ENCODE data around the gene ARL6IP4.
A peak's percentile ranks its signal among the peaks of the same experiment; 100 is the strongest.

ARL6IP4 gene

DNA sequence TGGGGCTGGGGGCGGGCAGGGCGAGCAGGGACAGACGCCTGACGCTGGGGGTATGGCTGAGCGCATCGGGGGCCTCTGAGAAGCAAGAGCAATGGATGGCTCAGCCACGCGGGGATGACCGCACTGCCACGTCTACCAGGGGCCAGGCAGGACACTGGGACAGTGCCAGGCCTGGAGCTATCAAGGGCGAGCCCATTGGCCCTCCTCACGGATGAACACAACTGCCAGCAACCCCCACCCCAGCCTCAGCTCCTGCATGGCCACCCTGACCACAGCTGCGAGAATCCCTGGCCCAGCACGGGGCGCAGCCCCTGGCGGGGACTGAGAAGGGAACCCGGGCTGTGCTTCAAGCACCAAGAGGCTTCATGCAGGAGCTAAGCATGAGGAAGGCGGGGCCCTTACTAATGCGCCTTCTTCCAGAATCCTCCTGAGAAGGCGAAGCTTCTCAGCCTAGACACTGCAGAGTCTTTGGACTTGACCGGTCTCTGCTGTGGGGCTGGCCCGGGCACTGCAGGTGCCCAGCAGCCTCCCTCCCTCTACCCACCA lies 9.5 kb downstream of the ARL6IP4 start:
- DNase-seq: no peak

DNA sequence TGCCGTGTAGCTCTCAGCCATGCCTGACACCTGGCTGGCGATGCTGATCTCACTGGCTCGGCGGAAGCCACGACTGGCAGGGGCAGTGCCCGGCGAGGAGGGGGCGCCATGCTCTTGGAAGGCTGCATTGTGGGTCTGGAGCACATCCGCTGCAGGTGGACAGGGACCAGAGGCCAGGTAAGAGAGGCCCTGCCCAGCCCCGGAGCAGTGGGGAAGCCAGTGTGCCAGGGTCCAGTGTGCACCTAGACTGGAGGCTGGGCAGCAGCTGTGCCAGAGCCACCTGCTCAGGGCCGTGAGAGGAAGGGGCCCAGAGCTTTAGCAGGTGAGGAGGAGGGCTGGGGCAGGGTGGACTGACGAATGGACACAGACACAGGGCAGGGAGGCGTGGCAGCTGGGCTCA lies 10.1 kb downstream of the ARL6IP4 start:
- no peak for DNase-seq

DNA sequence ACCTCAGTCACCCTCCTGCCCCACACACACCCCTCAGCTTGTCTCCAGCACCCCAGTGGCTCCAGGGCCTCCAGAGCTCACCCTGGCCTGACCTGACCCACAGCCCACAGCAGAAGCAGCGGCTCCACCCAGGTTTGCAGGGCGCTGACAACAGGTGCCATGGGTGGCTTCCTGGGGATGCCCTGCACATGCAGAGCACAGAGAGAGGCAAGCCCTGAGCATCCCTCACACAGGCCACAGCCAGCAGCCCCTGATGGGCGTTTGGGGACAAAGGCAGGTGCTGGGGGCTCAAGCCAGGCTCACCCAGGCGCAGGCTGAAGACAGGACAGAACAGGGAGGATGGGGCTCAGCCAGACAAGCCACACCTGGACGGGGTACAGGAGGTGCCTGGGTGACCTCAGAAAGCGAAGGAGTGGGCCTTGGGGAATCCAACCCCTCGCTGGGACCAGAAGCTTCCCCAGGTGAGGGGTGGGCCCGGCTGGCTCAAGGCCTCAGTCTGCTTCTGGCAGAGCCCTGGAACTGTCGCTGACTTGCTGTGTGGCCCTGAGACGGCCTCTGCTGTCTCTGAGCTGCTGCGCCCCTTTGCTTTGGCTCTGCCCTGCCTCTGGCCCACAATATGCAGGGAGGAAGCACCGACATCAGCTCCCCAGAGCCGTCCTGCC lies 10.6 kb downstream of the ARL6IP4 start:
- no peak for DNase-seq

DNA sequence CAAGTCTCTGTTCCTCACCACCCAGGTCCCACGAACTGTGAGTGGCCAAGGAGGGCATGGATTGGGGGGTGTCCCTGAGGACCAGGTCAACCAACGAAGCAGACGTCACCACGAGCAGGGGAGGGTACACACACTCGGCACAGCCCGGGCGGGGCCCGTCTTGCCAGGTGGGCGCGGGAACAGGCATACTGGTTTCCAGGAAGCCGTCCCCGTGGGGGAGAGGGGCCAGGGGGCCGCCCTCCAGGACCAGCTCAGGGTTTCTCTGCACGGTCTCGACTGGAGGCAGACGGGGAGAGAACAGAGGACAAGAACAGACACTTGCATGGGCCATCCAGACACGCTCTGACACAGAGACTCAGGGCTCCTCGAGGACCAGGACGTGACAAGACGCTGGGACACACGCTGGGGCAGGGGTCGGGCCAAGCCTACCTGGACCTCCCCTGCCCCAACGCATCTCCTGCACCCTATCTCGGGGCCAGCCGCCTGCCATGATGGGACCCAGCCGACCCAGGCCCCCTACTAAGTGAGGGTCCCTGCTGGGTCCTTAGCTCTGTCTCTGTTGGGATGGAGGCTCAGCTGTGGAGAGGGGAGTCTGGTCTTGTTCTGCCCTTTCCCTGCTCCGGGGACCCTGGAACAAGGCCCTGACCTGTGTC lies 11.3 kb downstream of the ARL6IP4 start:
- DNase-seq: no peak

DNA sequence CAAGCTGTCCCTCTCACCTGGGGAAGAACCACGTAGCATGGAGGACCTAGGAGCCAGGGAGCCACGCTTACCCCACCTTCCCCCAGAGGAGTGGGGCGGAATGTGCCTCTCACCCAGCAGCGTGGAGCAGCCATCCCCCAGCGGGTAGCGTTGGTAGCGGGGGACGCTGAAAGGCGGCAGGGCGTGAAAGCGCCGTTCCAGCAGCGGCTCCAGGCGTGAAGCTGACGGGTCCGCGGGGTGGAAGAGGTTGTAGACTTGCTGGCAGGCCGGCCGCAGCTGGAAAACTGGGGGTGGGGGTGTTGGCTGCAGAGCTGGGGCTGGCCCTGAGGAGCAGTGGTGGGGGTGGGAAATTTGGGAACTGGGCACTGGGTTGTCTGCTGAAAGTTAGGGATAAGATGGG lies 11.9 kb downstream of the ARL6IP4 start:
- no peak for DNase-seq

DNA sequence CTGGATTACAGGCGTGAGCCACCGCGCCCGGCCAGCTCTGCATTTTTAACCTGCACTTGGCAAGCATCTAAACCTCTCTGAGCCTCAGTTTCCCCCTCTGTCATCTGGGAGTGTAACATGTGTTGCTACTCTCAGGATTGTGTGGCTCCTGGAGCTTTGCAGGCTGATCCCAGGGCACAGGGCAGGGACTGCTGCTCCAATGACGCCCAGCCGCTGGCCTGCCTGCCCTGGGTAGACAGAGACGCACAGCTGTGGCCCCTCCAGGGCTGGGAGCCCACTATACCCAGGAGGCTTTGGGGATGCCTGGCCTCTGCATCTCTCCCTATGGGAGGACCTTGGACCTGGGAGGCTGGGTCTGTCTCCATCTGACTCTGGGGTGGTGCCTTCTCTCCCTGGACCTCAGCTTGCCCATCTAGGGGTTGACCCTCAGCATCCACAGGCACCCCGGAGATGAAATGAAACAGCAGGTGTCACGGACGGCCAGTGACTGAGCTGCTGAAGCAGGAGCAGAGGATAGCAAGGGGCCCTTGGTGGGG lies 13.7 kb downstream of the ARL6IP4 start:
- no peak for DNase-seq

DNA sequence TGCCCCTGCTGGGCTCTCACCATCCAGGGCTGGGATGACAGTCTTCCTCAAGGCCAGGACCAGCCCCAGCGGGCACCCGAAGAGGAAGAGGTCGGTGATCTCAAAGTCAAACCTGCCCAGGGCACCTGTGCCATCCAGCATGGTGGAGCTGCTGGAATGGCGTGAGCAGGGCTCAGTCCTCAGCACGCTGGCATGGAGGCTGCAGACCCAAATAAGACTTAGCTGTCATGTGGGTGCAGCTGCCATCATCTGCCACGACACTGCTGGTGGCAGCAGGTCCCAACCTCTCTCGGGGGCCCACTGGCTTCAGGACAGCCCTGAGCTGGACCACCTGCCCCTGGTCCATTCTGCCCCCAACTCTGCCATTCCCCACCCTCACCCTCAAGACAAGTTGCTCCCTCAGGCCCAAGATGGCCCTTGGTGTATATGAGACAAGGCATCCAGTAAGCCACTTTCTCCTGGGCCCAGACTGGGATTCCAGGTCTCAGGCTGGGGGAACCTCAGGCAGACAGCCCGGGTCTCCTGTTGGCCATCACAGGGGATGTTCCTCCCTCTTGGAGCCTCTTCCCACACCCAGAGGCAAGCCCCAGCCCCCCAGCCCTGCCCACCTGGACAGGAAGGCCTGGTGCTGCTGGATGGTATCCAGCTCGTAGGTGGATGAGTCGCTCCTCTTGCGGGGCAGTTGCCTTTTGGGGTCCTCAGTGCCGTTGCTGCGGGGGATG lies 14.5 kb downstream of the ARL6IP4 start:
- DNase-seq: no peak

DNA sequence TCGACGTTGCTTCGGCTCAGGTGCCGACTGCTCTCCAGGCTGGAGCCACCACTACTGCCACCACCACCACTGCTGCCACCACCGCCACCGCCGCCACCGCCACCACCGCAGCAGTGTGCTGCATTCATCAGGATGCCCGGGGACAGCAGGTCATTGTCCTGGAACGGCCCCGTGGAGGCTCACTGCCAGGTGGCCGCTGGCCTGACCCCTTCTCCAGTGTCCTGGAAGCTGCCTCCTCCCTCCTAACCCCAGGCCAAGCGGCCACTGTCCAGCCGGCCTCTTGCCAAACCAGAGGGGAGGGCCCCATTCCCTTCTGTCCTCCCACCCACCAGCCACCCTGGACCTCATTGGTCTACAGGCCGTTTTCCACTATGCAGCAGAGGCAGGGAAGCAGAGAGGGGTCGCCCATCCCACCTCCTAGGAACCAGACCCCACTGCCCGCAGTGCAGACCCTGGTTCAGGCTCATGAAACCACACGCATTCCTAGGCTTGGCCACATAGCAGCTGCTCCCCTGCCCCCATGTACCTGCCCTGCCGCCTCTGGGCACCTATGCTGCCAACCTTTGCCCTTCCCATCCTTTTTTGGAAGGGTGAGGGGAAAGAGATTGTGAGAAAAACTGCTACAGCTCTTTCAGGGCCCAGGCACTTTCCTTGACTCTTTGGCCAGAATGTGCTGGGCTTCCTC lies 15.2 kb downstream of the ARL6IP4 start:
- DNase-seq: peak in 10 of 56 donors; percentile 4 to 44 (median 18)

DNA sequence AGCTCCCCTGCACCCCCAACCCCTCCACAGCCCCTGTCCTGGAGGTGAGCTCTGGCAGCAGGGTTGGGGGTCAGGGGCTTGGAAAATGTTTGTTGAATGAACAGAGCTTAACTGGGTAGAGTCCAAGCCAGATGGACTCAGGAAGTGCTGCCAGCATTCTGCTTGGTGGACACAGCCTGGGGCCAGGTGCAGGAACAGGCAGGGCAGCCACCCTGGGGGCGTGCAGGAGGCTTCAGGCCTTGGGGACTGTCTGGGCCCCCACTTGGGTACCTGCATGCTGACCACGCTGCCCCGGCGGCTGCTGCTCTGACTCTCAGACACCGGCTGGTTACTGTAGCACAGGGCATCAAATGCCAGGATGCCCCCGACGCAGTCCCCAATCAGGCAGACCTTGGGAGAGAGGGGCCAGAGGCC lies 15.7 kb downstream of the ARL6IP4 start:
- DNase-seq: no peak

DNA sequence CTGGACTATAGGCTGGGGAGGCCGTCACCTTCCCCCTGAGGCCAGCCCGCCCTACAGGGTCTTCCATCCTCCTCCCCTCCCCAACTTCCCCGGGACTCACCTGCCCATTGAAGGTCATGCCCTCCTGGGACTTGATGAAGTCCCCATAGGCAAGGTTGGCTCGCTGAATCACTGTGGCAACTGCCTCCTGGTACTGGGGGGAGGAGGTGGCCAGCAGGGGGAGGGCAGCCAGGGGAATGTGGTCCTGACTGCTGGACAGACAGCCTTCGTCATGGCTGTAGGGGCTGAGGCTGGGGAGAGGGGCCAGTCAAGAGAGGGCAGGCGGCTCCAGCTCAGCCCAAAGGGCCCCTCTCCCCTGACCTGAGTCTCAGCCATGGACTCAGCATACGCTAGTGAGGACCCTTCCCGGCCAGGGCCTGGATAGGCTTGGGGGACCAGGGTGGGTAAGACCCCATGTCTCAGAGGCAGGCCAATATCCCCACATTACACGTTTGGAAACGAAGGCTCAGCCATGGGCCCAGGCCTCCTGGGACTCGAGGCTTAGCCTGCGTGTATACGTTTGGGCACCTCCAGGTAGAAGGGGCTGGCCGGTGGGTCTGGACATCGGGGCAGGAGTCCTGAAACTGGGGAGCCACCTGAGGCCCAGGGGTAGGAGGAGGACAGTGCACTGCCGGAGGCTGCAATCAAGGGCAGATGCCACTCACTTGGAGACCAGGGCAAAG lies 16.3 kb downstream of the ARL6IP4 start:
- DNase-seq: no peak

DNA sequence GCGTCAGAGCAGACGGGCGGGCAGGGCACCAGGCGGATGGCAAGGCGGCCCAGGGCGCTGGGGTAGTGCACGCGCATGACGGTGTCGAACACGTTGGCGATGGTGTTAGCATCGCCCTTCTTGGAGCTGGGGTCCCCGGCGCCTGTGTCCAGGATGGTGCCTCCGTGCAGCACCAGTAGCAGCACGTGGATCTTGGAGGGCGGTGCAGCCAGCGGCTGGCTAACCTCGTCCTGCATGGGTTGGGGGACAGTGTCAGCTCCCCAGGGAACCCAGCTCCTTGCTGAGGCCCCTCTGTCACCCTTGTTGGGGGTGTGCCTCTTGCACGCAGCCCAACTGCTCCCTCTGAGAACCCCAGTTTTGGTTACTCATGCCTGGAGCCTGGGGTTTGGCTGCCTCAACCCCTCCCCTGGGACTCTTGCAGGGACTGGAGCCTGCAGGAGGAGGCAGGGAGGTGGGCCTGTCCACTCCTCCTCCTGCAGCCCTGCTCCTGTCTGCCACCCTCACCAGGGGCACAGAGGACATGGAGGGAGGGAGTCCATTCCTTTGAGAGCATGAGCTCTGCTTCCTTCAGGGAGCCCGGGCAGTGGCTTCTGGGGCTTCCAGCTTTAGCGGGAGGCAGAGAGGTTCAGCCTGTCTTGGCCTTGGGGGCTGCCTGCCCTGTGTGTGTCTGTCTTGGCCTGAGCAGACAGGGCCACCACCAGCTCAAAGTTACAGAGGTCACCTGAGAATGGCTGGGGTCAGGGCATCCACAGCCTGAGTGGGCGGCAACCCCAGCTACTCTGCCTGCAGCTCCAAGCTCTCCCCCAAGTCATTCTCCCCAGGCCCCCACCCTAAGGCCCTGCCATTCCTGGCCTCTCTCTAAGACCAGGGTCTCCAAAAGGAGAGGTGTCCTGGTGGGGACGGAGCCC lies 17.1 kb downstream of the ARL6IP4 start:
- no peak for DNase-seq

DNA sequence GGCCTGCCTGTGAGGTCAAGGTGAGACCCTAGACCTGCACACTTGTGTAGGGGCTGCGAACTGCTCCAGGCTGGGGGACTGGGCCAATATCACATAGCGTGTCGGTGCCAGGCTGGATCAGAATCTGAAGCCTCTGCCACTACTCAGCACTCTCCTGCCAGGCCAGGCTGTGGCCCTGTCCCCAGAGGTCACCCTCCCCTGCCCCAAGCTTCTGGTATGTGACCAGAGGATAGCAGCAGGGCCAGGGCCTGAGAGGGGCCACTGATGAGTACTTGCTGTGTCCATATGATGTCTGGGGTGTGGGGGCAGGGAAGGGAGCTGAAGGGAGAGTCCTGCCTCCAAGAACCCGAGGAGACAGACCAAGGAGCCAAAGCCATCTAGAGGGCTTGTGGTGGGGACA lies 17.8 kb downstream of the ARL6IP4 start:
- no peak for DNase-seq

DNA sequence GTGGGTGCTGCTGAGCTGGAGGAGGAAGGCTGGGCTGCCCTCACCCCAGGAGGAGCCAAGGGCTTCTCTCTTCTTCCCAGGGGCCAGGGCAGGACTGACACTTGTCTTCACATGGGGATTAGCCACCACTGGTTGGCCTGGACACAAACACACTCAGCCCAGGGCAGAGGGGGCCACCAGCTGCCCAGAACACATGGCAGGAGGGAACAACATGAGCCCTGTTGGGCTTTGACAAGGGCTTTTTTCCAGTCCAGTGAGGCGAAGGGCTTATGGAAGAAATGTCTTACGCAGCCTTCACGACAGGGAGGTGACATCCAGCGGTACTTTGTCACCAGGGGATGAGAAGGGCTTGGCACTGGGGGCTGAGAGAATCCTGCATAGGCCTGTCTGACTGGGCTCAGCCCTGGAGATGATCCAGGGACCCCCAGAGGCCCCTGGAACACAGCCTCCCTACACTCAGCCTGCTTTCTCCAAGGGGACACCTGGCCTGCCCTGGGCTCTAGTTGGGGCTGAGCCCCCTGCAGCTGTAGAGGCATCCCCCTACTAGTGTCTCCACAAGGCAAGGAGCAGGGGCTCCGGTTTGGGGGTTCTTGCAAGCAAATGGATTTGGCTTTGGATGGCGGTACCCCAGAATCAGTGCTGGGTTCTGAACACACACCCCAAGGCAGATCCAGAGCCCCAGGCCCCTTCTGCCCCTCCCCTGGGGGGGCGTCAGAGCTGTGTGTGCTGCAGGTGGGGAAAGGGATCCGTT lies 18.9 kb downstream of the ARL6IP4 start:
- DNase-seq: peak in 19 of 56 donors; percentile 3 to 46 (median 16)

DNA sequence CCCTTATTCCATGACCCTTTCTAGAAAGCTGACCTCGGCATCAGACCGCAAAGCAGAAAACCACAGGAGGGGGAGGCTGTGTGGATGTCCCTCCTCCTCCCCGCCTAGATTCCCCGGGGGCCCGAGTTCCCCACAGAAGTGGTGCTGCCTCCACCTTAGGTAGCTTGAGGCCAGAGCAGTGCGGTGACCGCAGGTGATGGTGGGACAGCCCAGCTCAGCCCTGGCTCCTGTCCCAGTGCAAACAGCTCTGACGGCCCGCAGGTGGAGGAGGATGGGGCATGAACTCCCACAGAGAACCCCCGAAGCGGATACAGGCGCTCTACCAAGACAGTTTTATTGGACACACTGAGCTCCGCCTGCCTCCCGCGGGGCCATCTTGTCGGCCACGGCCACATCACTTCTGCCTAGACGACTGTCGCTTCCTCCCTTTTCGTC lies 19.5 kb downstream of the ARL6IP4 start:
- DNase-seq: no peak

DNA sequence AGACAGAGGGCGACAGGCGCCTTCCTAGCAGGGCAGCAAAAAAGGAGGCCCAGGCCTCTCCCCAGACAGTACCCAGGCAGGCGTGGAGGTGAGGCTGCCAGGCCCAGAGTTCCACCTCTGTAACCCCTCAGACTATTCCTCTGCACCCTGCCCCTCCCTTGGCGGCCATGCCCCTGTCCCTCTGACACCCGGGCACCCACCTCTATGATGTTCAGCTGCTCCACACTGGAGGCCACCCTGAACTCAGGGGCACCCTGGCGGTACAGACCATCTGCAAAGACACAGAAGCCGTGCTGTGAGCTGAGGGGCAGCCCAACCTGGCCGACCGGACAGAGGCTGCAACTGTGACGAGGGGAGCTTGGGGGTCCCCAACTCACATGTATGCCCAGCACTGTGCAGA lies 20.1 kb downstream of the ARL6IP4 start:
- DNase-seq: no peak

DNA sequence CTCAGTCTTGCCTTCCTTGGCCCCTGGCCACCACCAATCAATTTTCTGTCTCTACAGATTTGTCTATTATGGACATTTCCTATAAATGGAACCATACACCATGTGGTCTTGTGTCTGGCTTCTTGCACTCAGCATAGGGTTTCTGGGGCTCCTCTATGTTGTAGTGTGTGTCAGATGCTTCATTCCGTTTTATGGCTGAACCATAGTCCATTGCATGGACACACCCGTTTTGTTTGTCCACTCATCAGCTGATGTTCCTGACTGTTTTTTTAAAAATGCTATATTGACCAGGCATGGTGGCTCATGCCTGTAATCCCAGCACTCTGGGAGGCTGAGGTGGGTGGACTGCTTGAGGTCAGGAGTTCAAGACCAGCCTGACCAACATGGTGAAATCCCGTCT lies 21.0 kb downstream of the ARL6IP4 start:
- no peak for DNase-seq

DNA sequence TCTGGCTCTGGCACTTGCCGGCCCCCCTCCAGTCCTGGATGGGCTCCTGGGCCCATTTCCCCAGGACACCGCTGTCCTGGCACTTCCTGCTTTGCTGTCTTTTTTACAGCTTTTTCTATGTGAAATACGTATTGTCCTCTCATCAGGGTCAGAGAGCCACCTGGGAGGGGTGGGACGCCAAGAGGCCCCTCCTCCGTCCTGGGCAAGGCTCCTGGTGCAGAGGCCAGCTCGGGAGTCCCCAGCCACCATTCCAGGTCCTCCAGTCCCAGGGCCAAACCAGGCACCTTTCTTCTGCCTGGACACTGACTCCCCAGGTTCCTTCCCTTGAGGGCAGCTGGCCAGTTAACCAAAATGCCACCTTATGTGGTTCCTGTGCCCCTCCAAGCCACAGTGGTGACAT lies 22.8 kb downstream of the ARL6IP4 start:
- no peak for DNase-seq

DNA sequence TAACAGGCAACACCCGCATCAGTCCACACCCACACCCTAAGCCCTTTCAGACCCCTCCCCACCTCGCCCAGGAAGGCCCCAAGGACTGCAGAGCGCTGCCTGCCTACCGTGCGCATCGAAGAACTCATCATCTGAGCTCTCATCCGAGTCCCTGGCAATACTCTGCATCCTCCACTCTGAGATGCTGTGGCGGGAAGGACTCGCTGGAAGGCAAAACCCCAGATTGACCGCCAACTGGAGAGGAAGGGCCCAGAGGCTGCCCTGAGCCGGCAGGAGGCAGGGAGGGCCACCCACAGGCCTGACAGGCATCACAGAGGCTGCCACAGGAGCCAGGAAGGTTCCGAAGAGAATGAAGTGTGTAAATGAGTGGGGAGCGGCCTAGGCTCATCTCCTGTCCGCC lies 23.8 kb downstream of the ARL6IP4 start:
- DNase-seq: no peak

DNA sequence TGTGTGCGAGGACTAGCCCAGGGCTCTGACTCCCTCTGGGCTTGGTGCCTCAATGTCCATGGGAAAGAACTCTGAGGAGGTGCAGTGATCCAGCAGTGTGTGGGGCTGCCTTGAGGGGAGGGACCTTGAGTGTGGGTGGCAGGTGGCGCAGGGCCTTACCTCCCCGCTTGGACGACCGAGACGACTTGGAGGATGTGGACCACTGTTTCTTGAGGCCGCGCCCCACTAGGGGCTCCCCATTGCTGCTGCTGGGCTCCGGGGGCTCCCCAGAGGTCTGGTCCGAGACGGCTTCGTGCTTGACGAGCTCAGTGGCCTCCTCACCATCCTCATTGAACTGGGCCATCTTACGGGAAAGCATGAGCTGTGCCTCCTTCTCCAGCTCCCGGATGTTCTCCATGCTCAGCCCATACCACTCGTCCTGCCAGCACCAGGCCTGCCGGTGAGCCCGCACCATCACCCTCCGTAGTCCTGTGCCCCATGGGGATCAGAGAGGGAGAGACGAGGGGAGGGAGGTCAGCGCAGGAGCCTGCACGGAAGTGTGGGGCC lies 24.7 kb downstream of the ARL6IP4 start:
- DNase-seq: no peak
